SU-DHL-6 (cell line): ENCODE measurements around the gene CLIP2.

Source experiments
- EZH2phosphoT487 ChIP-seq: fragments of 200-600 bp; sonication (generic), shearing (Covaris generic); conservative IDR thresholded peaks from 2 replicates; pipeline ENCODE4 v1.6.1; 2018; ENCODE audit warnings: mild to moderate bottlenecking, antibody characterized with exemption, low read length, moderate library complexity, mixed read lengths
- TF ChIP-seq, protein P1 (sequence below): fragments of 200-600 bp; sonication (generic); IDR thresholded peaks from one replicate; pipeline ENCODE4 v1.5.1; 2017; ENCODE audit warnings: antibody characterized with exemption, mild to moderate bottlenecking, low read length, moderate library complexity; ENCODE audit not compliant: insufficient read depth, poor library complexity, severe bottlenecking

DNA sequence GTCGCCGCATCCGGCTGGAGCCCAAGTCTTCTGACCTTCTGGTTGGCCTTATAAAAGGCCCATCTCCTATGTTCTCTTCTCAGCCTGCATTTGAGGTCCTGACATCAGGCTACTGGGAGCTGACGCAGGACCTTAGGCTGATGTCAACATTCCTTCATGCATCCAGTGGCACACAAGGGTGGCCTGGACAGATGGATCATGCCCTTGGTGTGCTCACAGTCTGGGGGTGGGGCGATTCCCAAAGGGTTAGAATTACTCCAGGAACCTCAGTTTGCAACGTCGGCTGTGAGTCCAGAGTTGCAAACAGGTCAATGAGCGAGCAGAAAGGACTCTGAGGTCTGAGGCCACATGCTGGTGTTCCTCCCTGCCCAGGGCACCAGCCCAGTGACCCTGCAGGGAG lies 8.2 kb upstream of the CLIP2 start:
- TF ChIP-seq, protein P1, sequence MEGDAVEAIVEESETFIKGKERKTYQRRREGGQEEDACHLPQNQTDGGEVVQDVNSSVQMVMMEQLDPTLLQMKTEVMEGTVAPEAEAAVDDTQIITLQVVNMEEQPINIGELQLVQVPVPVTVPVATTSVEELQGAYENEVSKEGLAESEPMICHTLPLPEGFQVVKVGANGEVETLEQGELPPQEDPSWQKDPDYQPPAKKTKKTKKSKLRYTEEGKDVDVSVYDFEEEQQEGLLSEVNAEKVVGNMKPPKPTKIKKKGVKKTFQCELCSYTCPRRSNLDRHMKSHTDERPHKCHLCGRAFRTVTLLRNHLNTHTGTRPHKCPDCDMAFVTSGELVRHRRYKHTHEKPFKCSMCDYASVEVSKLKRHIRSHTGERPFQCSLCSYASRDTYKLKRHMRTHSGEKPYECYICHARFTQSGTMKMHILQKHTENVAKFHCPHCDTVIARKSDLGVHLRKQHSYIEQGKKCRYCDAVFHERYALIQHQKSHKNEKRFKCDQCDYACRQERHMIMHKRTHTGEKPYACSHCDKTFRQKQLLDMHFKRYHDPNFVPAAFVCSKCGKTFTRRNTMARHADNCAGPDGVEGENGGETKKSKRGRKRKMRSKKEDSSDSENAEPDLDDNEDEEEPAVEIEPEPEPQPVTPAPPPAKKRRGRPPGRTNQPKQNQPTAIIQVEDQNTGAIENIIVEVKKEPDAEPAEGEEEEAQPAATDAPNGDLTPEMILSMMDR: no peak
- TF ChIP-seq EZH2phosphoT487: no peak
